ENCODE data around the gene TNFRSF1B. TPM values are rescaled to one million over a fixed set of nuclear protein-coding genes. Genes with fewer than 3 reads are reported as not detected.

TNFRSF1B gene
- total and polyA plus RNA-seq, 5 donors from 2014 or later, result 252 to 450 (median 394) TPM

- Mint-ChIP-seq H3K4me3 (peak overlapping the region; percentile 58 to 86 (median 83)), H3K9me3 (no peaks in the 10 kb centered on the region), H3K36me3 (no peaks in the 10 kb centered on the region), H3K27ac (peak overlapping the region; percentile 96 to 100 (median 99)), H3K27me3 (no peaks in the 10 kb centered on the region), H3K4me1 (peaks cover 42 to 98% (median 66%) of the 10 kb centered on the region in 4 donors)
- peak overlapping the region; percentile 81 for H3K27ac ChIP-seq (ENCODE audit: insufficient read depth, low read length, poor library complexity, severe bottlenecking)
- H3K4me1 ChIP-seq (ENCODE audit: control insufficient read depth, insufficient read depth, low read length, poor library complexity, severe bottlenecking), result peaks cover 94% of the 10 kb centered on the region
- H3K36me3 ChIP-seq (ENCODE audit: control insufficient read depth, insufficient read depth, low read length), result no peaks in the 10 kb centered on the region
- ATAC-seq (ENCODE audit: low read depth in 2 of 2) (no peak), DNase-seq (peak in 1 of 3 donors; percentile 34)
- H3K4me3 ChIP-seq (ENCODE audit: low read depth, low read length), result peak overlapping the region; percentile 50
- no peaks in the 10 kb centered on the region for H3K27me3 ChIP-seq (ENCODE audit: control insufficient read depth, insufficient read depth, low read length)
- no peaks in the 10 kb centered on the region for H3K9me3 ChIP-seq (ENCODE audit: control insufficient read depth in 2 of 2, low read length in 2 of 2)
Measured at GRCh38 chr1:12148160-12148957, 18.4 kb upstream of the TNFRSF1B start.

GRCh38 chr1:12148958-12149790, 17.6 kb upstream of the TNFRSF1B start:
- Histone ChIP-seq H3K27ac (ENCODE audit: insufficient read depth, low read length, poor library complexity, severe bottlenecking) (peak overlapping the region; percentile 81), H3K4me3 (ENCODE audit: low read depth, low read length) (peak overlapping the region; percentile 75), H3K36me3 (ENCODE audit: control insufficient read depth, insufficient read depth, low read length) (no peaks in the 10 kb centered on the region), H3K9me3 (ENCODE audit: control insufficient read depth in 2 of 2, low read length in 2 of 2) (no peaks in the 10 kb centered on the region), H3K4me1 (ENCODE audit: control insufficient read depth, insufficient read depth, low read length, poor library complexity, severe bottlenecking) (peaks cover 93% of the 10 kb centered on the region), H3K27me3 (ENCODE audit: control insufficient read depth, insufficient read depth, low read length) (no peaks in the 10 kb centered on the region)
- H3K9me3 Mint-ChIP-seq, result no peaks in the 10 kb centered on the region
- peak overlapping the region; percentile 96 to 100 (median 99) for H3K27ac Mint-ChIP-seq
- H3K27me3 Mint-ChIP-seq, result no peaks in the 10 kb centered on the region
- ATAC-seq (ENCODE audit: low read depth in 2 of 2) (no peak), DNase-seq (peak in 1 of 3 donors; percentile 74)
- no peaks in the 10 kb centered on the region for H3K36me3 Mint-ChIP-seq
- peaks cover 40 to 98% (median 61%) of the 10 kb centered on the region in 4 donors for H3K4me1 Mint-ChIP-seq
- H3K4me3 Mint-ChIP-seq, result peak overlapping the region; percentile 58 to 86 (median 83)

- Mint-ChIP-seq H3K4me3 (peak overlapping the region in 3 of 4 donors; percentile 82 to 86 (median 84)), H3K36me3 (no peaks in the 10 kb centered on the region), H3K4me1 (peaks cover 40 to 97% (median 60%) of the 10 kb centered on the region in 4 donors), H3K27me3 (no peaks in the 10 kb centered on the region), H3K9me3 (no peaks in the 10 kb centered on the region), H3K27ac (peak overlapping the region; percentile 96 to 100 (median 99))
- DNase-seq, result no peak
- H3K27ac ChIP-seq (ENCODE audit: insufficient read depth, low read length, poor library complexity, severe bottlenecking), result peak overlapping the region; percentile 81
- no peaks in the 10 kb centered on the region for H3K36me3 ChIP-seq (ENCODE audit: control insufficient read depth, insufficient read depth, low read length)
- H3K4me3 ChIP-seq (ENCODE audit: low read depth, low read length), result peak overlapping the region; percentile 75
- no peak for ATAC-seq (ENCODE audit: low read depth in 2 of 2)
- no peaks in the 10 kb centered on the region for H3K9me3 ChIP-seq (ENCODE audit: control insufficient read depth in 2 of 2, low read length in 2 of 2)
- no peaks in the 10 kb centered on the region for H3K27me3 ChIP-seq (ENCODE audit: control insufficient read depth, insufficient read depth, low read length)
- peaks cover 91% of the 10 kb centered on the region for H3K4me1 ChIP-seq (ENCODE audit: control insufficient read depth, insufficient read depth, low read length, poor library complexity, severe bottlenecking)
Measured at GRCh38 chr1:12149791-12150175, 17.0 kb upstream of the TNFRSF1B start.

- ATAC-seq (ENCODE audit: low read depth in 2 of 2), result peak; percentile 80 to 83
- Mint-ChIP-seq H3K27ac (peak overlapping the region; percentile 96 to 100 (median 99)), H3K36me3 (peaks cover 5% of the 10 kb centered on the region), H3K9me3 (no peaks in the 10 kb centered on the region), H3K4me3 (peak overlapping the region; percentile 82 to 86 (median 84)), H3K4me1 (peaks cover 40 to 97% (median 65%) of the 10 kb centered on the region in 4 donors), H3K27me3 (no peaks in the 10 kb centered on the region)
- Histone ChIP-seq H3K9me3 (ENCODE audit: control insufficient read depth in 2 of 2, low read length in 2 of 2) (no peaks in the 10 kb centered on the region), H3K36me3 (ENCODE audit: control insufficient read depth, insufficient read depth, low read length) (no peaks in the 10 kb centered on the region), H3K27me3 (ENCODE audit: control insufficient read depth, insufficient read depth, low read length) (no peaks in the 10 kb centered on the region), H3K27ac (ENCODE audit: insufficient read depth, low read length, poor library complexity, severe bottlenecking) (peak overlapping the region; percentile 81), H3K4me3 (ENCODE audit: low read depth, low read length) (peak overlapping the region; percentile 75), H3K4me1 (ENCODE audit: control insufficient read depth, insufficient read depth, low read length, poor library complexity, severe bottlenecking) (peaks cover 85% of the 10 kb centered on the region)
- peak in 2 of 3 donors; percentile 70 to 90 for DNase-seq
Measured at GRCh38 chr1:12150456-12151200, 16.2 kb upstream of the TNFRSF1B start.

GRCh38 chr1:12151465-12151864, 15.3 kb upstream of the TNFRSF1B start:
- no peaks in the 10 kb centered on the region for H3K36me3 ChIP-seq (ENCODE audit: control insufficient read depth, insufficient read depth, low read length)
- H3K27me3 Mint-ChIP-seq, result no peaks in the 10 kb centered on the region
- H3K36me3 Mint-ChIP-seq, result peaks cover 8% of the 10 kb centered on the region
- H3K27ac Mint-ChIP-seq, result peak overlapping the region; percentile 96 to 100 (median 99)
- peak overlapping the region; percentile 81 for H3K27ac ChIP-seq (ENCODE audit: insufficient read depth, low read length, poor library complexity, severe bottlenecking)
- no peak for DNase-seq
- no peak for ATAC-seq (ENCODE audit: low read depth in 2 of 2)
- peaks cover 37 to 96% (median 66%) of the 10 kb centered on the region in 4 donors for H3K4me1 Mint-ChIP-seq
- H3K4me3 ChIP-seq (ENCODE audit: low read depth, low read length), result peak overlapping the region; percentile 75
- H3K9me3 Mint-ChIP-seq, result no peaks in the 10 kb centered on the region
- H3K4me1 ChIP-seq (ENCODE audit: control insufficient read depth, insufficient read depth, low read length, poor library complexity, severe bottlenecking), result peaks cover 79% of the 10 kb centered on the region
- peak overlapping the region; percentile 82 to 86 (median 83) for H3K4me3 Mint-ChIP-seq
- no peaks in the 10 kb centered on the region for H3K27me3 ChIP-seq (ENCODE audit: control insufficient read depth, insufficient read depth, low read length)
- no peaks in the 10 kb centered on the region for H3K9me3 ChIP-seq (ENCODE audit: control insufficient read depth in 2 of 2, low read length in 2 of 2)

- Histone ChIP-seq H3K9me3 (ENCODE audit: control insufficient read depth in 2 of 2, low read length in 2 of 2) (no peaks in the 10 kb centered on the region), H3K4me1 (ENCODE audit: control insufficient read depth, insufficient read depth, low read length, poor library complexity, severe bottlenecking) (peaks cover 76% of the 10 kb centered on the region), H3K27me3 (ENCODE audit: control insufficient read depth, insufficient read depth, low read length) (no peaks in the 10 kb centered on the region), H3K4me3 (ENCODE audit: low read depth, low read length) (peak overlapping the region; percentile 75), H3K36me3 (ENCODE audit: control insufficient read depth, insufficient read depth, low read length) (no peaks in the 10 kb centered on the region), H3K27ac (ENCODE audit: insufficient read depth, low read length, poor library complexity, severe bottlenecking) (peak overlapping the region; percentile 81)
- Mint-ChIP-seq H3K36me3 (peaks cover 10% of the 10 kb centered on the region), H3K4me3 (peak overlapping the region; percentile 34 to 86 (median 81)), H3K27ac (peak overlapping the region; percentile 96 to 100 (median 99)), H3K27me3 (no peaks in the 10 kb centered on the region), H3K4me1 (peaks cover 40 to 95% (median 62%) of the 10 kb centered on the region in 4 donors), H3K9me3 (no peaks in the 10 kb centered on the region)
- DNase-seq, result peak in 1 of 3 donors; percentile 81
- peak; percentile 30 to 43 for ATAC-seq (ENCODE audit: low read depth in 2 of 2)
Measured at GRCh38 chr1:12152113-12152891, 14.5 kb upstream of the TNFRSF1B start.

All from CD4-positive, CD25-positive, alpha-beta regulatory T cell (primary cell).